Fibroblast of skin of left biceps (primary cell): ENCODE results near the gene TSHZ2.

Source experiments
- DNase-seq, 2 experiments: peaks; one replicate each; pipeline ENCODE4 v3.0.0-alpha.2; 2013; ENCODE audit warnings: low read depth in 2 of 2

The TSHZ2 gene

GRCh38 chr20:53381568-53382262, 409.6 kb downstream of the TSHZ2 start:
- no peak for DNase-seq

GRCh38 chr20:53382263-53382844, 410.2 kb downstream of the TSHZ2 start:
- DNase-seq, result no peak

- no peak for DNase-seq
These were observed 411.8 kb downstream of the TSHZ2 start for GRCh38 chr20:53383916-53384315.

GRCh38 chr20:53384392-53384791, 412.2 kb downstream of the TSHZ2 start:
- DNase-seq, result no peak

GRCh38 chr20:53385941-53386767, 414.0 kb downstream of the TSHZ2 start:
- no peak for DNase-seq

- DNase-seq, result no peak
These were observed 416.0 kb downstream of the TSHZ2 start for GRCh38 chr20:53387983-53388675.

GRCh38 chr20:53389516-53390300, 417.6 kb downstream of the TSHZ2 start:
- DNase-seq, result no peak

- DNase-seq, result peak in 1 of 2 experiments; percentile 15
These were observed 418.6 kb downstream of the TSHZ2 start for GRCh38 chr20:53390770-53391169.

GRCh38 chr20:53394433-53394832, 422.3 kb downstream of the TSHZ2 start:
- no peak for DNase-seq

- no peak for DNase-seq
These were observed 423.2 kb downstream of the TSHZ2 start for GRCh38 chr20:53395188-53395923.

- no peak for DNase-seq
These were observed 426.9 kb downstream of the TSHZ2 start for GRCh38 chr20:53399083-53399482.

- no peak for DNase-seq
These were observed 427.6 kb downstream of the TSHZ2 start for GRCh38 chr20:53399592-53400335.

GRCh38 chr20:53402233-53403005, 430.3 kb downstream of the TSHZ2 start:
- DNase-seq, result no peak

- DNase-seq, result no peak
These were observed 430.9 kb downstream of the TSHZ2 start for GRCh38 chr20:53403029-53403428.

- no peak for DNase-seq
These were observed 433.0 kb downstream of the TSHZ2 start for GRCh38 chr20:53405139-53405538.

GRCh38 chr20:53406580-53406979, 434.4 kb downstream of the TSHZ2 start:
- no peak for DNase-seq

GRCh38 chr20:53408691-53409446, 436.7 kb downstream of the TSHZ2 start:
- DNase-seq, result peak; percentile 37 to 44

- DNase-seq, result no peak
These were observed 437.2 kb downstream of the TSHZ2 start for GRCh38 chr20:53409447-53409717.

- DNase-seq, result no peak
These were observed 439.0 kb downstream of the TSHZ2 start for GRCh38 chr20:53411129-53411528.
